DND-41 (cell line): Measurements from ENCODE around the gene SYT3.

Experiments
- ATAC-seq: fragments of 200-7000 bp; cut with Tn5 transposase; 3 replicates; pipeline ENCODE4 v1.9.1; 2021; ENCODE audit warnings: low read depth; ENCODE audit not compliant: insufficient read depth
- DNase-seq: peaks from one replicate; pipeline ENCODE4 v3.0.0-alpha.2; 2020
- H2AFZ ChIP-seq: 2 replicates; pipeline ENCODE4 v1.6.0; 2012; ENCODE audit warnings: low read depth, low read length
- H3K27ac ChIP-seq: 2 replicates; pipeline ENCODE4 v1.5.1; 2012; ENCODE audit warnings: low read length, inconsistent platforms
- H3K27me3 ChIP-seq: fragments of 200-600 bp; sonication (generic); 2 replicates; pipeline ENCODE4 v1.6.0; 2012; ENCODE audit warnings: low read length, mild to moderate bottlenecking, inconsistent platforms; ENCODE audit not compliant: insufficient read depth, poor library complexity
- H3K36me3 ChIP-seq: 2 replicates; pipeline ENCODE4 v1.5.1; 2012; ENCODE audit warnings: low read length, inconsistent platforms; ENCODE audit not compliant: insufficient read depth
- H3K4me1 ChIP-seq: 2 replicates; pipeline ENCODE4 v1.5.1; 2012; ENCODE audit warnings: mild to moderate bottlenecking, low read length; ENCODE audit not compliant: insufficient read depth
- H3K4me2 ChIP-seq: 2 replicates; pipeline ENCODE4 v1.6.0; 2012; ENCODE audit warnings: mild to moderate bottlenecking, moderate library complexity, low read length, inconsistent platforms; ENCODE audit not compliant: insufficient read depth
- H3K4me3 ChIP-seq, 2 experiments: fragments of 200-600 bp in 1 of 2; shearing (Covaris generic) in 1 of 2; 2 replicates each; pipeline ENCODE4 v1.5.1; 2012 to 2016; ENCODE audit warnings: inconsistent platforms in 2 of 2, low read length in 2 of 2, mild to moderate bottlenecking in 2 of 2, low read depth in 1 of 2, moderate library complexity in 1 of 2
- H3K79me2 ChIP-seq: 2 replicates; pipeline ENCODE4 v1.6.0; 2012; ENCODE audit warnings: low read length, inconsistent platforms; ENCODE audit not compliant: insufficient read depth
- H3K9ac ChIP-seq: 2 replicates; pipeline ENCODE4 v1.6.0; 2012; ENCODE audit warnings: low read depth, mild to moderate bottlenecking, inconsistent platforms, low read length, moderate library complexity
- H3K9me3 ChIP-seq: 2 replicates; pipeline ENCODE4 v1.5.1; 2012; ENCODE audit warnings: low read length, moderate library complexity, mild to moderate bottlenecking, inconsistent platforms; ENCODE audit not compliant: insufficient read depth, severe bottlenecking
- H4K20me1 ChIP-seq: 2 replicates; pipeline ENCODE4 v1.6.0; 2012; ENCODE audit warnings: low read length; ENCODE audit not compliant: insufficient read depth
- EZH2 ChIP-seq: IDR thresholded peaks from 3 replicates; pipeline ENCODE4 v1.6.1; 2012; ENCODE audit warnings: borderline replicate concordance, low read depth, mild to moderate bottlenecking, moderate library complexity, low read length, inconsistent platforms; ENCODE audit not compliant: severe bottlenecking
- TF ChIP-seq, protein P1 (sequence below): IDR thresholded peaks from 2 replicates; pipeline ENCODE4 v1.5.1; 2012; ENCODE audit warnings: borderline replicate concordance, low read length, moderate library complexity, mild to moderate bottlenecking; ENCODE audit not compliant: poor library complexity, severe bottlenecking; ENCODE audit errors: extremely low read depth

SYT3 gene

DNA sequence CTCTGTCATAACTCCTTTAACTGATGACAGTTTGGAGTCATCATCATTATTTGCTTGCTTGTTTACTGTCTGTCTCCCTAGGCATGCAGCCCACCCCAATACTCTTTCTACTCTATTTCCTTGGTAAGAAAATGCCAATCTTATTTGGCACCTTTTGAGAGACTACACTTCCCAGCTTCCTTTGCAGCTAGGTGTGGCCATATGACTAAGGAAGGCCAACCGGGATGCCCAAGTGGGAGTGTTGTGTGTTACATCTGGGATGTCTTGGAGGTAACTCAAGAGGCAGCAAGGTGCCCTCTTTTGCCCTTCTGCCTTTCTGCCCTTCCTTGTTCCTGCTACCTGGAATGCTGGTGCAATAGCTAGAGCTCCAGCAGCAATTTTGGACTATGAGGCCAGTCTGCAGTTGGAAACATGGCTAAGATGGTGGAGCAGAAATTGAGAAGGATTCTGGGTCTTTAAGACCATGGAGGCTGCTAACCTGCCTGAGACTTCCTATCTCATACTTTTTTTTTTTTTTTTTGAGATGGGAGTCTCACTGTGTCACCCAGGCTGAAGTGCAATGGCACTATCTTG, 37.0 kb upstream of the SYT3 start:
- no peaks in the 10 kb centered on the region for H3K36me3 ChIP-seq
- no peaks in the 10 kb centered on the region for H3K9me3 ChIP-seq
- H3K27me3 ChIP-seq = no peaks in the 10 kb centered on the region
- H3K9ac ChIP-seq = no peak overlapping the region
- H3K4me1 ChIP-seq = no peaks in the 10 kb centered on the region
- ATAC-seq = no peak
- no peak overlapping the region for H3K4me3 ChIP-seq
- no peak for DNase-seq
- no peaks in the 10 kb centered on the region for H4K20me1 ChIP-seq
- no peak overlapping the region for H3K4me2 ChIP-seq
- H3K27ac ChIP-seq = no peak overlapping the region
- no peaks in the 10 kb centered on the region for H3K79me2 ChIP-seq
- H2AFZ ChIP-seq = no peak overlapping the region
- TF ChIP-seq EZH2 = no peak
- TF ChIP-seq, protein P1, sequence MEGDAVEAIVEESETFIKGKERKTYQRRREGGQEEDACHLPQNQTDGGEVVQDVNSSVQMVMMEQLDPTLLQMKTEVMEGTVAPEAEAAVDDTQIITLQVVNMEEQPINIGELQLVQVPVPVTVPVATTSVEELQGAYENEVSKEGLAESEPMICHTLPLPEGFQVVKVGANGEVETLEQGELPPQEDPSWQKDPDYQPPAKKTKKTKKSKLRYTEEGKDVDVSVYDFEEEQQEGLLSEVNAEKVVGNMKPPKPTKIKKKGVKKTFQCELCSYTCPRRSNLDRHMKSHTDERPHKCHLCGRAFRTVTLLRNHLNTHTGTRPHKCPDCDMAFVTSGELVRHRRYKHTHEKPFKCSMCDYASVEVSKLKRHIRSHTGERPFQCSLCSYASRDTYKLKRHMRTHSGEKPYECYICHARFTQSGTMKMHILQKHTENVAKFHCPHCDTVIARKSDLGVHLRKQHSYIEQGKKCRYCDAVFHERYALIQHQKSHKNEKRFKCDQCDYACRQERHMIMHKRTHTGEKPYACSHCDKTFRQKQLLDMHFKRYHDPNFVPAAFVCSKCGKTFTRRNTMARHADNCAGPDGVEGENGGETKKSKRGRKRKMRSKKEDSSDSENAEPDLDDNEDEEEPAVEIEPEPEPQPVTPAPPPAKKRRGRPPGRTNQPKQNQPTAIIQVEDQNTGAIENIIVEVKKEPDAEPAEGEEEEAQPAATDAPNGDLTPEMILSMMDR = no peak

DNA sequence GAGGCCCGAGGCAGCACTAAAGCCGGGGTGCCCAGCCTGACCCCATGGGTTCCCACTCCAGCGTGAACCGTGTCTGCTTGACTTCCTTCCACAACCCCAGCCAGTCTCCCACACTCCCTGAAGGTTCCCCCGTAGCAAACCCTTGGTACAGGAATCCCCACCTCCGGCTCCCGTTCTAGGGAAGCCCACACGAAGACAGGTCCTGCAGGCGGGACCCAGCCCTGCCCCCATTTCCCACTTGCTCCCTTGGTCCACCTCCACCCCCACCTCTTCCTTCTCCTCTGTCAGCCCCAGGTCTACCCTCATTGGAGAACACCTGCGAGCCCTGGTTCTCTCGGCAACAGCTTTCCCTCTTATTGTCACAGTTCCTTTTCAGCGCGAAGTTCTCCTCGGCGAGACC, 33.4 kb upstream of the SYT3 start:
- Histone ChIP-seq H4K20me1 (no peaks in the 10 kb centered on the region), H3K4me3 (no peak overlapping the region), H3K4me2 (no peak overlapping the region), H3K9ac (no peak overlapping the region), H3K4me1 (no peaks in the 10 kb centered on the region), H3K27ac (no peak overlapping the region), H3K36me3 (no peaks in the 10 kb centered on the region), H2AFZ (no peak overlapping the region), H3K9me3 (no peaks in the 10 kb centered on the region), H3K27me3 (no peaks in the 10 kb centered on the region), H3K79me2 (no peaks in the 10 kb centered on the region)
- ATAC-seq (no peak), DNase-seq (no peak)
- no peak for TF ChIP-seq EZH2
- TF ChIP-seq, protein P1 = no peak

DNA sequence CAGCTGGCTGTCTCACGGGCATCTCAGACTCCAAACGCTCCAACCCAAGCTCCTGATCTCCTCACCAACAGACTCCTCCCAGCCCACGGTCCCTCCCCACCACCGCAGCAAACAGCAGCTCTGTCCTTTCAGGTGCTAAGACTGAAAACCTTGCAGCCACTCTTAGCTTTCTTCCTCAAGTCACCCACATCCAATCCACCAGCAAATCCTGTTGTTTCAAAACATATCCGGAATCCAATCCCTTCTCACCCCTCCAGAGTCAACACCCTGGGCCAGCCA, 30.4 kb upstream of the SYT3 start:
- no peak overlapping the region for H3K27ac ChIP-seq
- H3K9ac ChIP-seq = no peak overlapping the region
- no peaks in the 10 kb centered on the region for H3K27me3 ChIP-seq
- H3K4me2 ChIP-seq = no peak overlapping the region
- H3K36me3 ChIP-seq = no peaks in the 10 kb centered on the region
- H4K20me1 ChIP-seq = no peaks in the 10 kb centered on the region
- H3K4me1 ChIP-seq = no peaks in the 10 kb centered on the region
- H2AFZ ChIP-seq = no peak overlapping the region
- H3K79me2 ChIP-seq = no peaks in the 10 kb centered on the region
- H3K4me3 ChIP-seq = no peak overlapping the region
- no peaks in the 10 kb centered on the region for H3K9me3 ChIP-seq
- DNase-seq = no peak
- no peak for TF ChIP-seq EZH2
- TF ChIP-seq, protein P1 = no peak
- ATAC-seq = no peak
